ENCODE data around the gene VTN. TPM values are rescaled to one million over a fixed set of nuclear protein-coding genes. Genes with fewer than 3 reads are reported as not detected.

VTN gene
- total and polyA plus RNA-seq, 2 experiments from 2014 or later = 0.16 TPM; not detected in 1

- H3K27ac Mint-ChIP-seq = peak overlapping the region; percentile 95
- no peak for DNase-seq (ENCODE audit: low spot score)
- Histone ChIP-seq H3K27me3 (ENCODE audit: insufficient read depth) (no peaks in the 10 kb centered on the region), H3K4me1 (ENCODE audit: insufficient read depth) (peaks cover 49% of the 10 kb centered on the region), H3K4me2 (peak overlapping the region; percentile 94), H3K27ac (ENCODE audit: low read depth) (peak overlapping the region; percentile 70), H3F3A (replicated peaks; ENCODE audit: low read depth) (peaks cover 5% of the 10 kb centered on the region; the same call in 1 of the 2 replicates), H2AFZ (no peak overlapping the region), H3K4me3 (peak overlapping the region; percentile 80), H3K9me2 (ENCODE audit: insufficient read depth) (no peaks in the 10 kb centered on the region), H3K79me2 (replicated peaks; ENCODE audit: insufficient read depth) (peaks cover 55% of the 10 kb centered on the region), H4K20me1 (replicated peaks; ENCODE audit: insufficient read depth) (peaks cover 45% of the 10 kb centered on the region), H3K36me3 (ENCODE audit: insufficient read depth) (no peaks in the 10 kb centered on the region)
- TF ChIP-seq JUNB (IDR thresholded peaks at IDR 0.05; ENCODE audit: unreplicated experiment) (no peak), EZH2phosphoT487 (IDR thresholded peaks at IDR 0.05; ENCODE audit: unreplicated experiment) (no peak), POLR2AphosphoS5 (IDR thresholded peaks at IDR 0.05; ENCODE audit: low read depth) (no peak), CTCF (conservative IDR thresholded peaks at IDR 0.05; ENCODE audit: low read depth in 2 of 2) (no peak), ZNF331 (CRISPR knock-in tag; IDR thresholded peaks at IDR 0.05; ENCODE audit: low read depth) (no peak), CREB1 (CRISPR knock-in tag; IDR thresholded peaks at IDR 0.05; ENCODE audit: low read depth) (no peak), ZNF462 (CRISPR knock-in tag; IDR thresholded peaks at IDR 0.05) (no peak), EZH2 (IDR thresholded peaks at IDR 0.05; ENCODE audit: low read depth, unreplicated experiment) (no peak), ZNF114 (CRISPR knock-in tag; IDR thresholded peaks at IDR 0.05) (no peak), NANOG (IDR thresholded peaks at IDR 0.05; ENCODE audit: borderline replicate concordance) (no peak), STAT1 (IDR thresholded peaks at IDR 0.05; ENCODE audit: unreplicated experiment) (no peak)
- TF ChIP-seq, protein P1, sequence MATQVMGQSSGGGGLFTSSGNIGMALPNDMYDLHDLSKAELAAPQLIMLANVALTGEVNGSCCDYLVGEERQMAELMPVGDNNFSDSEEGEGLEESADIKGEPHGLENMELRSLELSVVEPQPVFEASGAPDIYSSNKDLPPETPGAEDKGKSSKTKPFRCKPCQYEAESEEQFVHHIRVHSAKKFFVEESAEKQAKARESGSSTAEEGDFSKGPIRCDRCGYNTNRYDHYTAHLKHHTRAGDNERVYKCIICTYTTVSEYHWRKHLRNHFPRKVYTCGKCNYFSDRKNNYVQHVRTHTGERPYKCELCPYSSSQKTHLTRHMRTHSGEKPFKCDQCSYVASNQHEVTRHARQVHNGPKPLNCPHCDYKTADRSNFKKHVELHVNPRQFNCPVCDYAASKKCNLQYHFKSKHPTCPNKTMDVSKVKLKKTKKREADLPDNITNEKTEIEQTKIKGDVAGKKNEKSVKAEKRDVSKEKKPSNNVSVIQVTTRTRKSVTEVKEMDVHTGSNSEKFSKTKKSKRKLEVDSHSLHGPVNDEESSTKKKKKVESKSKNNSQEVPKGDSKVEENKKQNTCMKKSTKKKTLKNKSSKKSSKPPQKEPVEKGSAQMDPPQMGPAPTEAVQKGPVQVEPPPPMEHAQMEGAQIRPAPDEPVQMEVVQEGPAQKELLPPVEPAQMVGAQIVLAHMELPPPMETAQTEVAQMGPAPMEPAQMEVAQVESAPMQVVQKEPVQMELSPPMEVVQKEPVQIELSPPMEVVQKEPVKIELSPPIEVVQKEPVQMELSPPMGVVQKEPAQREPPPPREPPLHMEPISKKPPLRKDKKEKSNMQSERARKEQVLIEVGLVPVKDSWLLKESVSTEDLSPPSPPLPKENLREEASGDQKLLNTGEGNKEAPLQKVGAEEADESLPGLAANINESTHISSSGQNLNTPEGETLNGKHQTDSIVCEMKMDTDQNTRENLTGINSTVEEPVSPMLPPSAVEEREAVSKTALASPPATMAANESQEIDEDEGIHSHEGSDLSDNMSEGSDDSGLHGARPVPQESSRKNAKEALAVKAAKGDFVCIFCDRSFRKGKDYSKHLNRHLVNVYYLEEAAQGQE (IDR thresholded peaks at IDR 0.05; ENCODE audit: unreplicated experiment) = no peak
- TF ChIP-seq, protein P2, sequence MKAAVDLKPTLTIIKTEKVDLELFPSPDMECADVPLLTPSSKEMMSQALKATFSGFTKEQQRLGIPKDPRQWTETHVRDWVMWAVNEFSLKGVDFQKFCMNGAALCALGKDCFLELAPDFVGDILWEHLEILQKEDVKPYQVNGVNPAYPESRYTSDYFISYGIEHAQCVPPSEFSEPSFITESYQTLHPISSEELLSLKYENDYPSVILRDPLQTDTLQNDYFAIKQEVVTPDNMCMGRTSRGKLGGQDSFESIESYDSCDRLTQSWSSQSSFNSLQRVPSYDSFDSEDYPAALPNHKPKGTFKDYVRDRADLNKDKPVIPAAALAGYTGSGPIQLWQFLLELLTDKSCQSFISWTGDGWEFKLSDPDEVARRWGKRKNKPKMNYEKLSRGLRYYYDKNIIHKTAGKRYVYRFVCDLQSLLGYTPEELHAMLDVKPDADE (IDR thresholded peaks at IDR 0.05) = no peak
- H3K27me3 Mint-ChIP-seq (ENCODE audit: insufficient read depth, low read depth, poor library complexity) = peaks cover 19% of the 10 kb centered on the region
- H3K36me3 Mint-ChIP-seq (ENCODE audit: low read depth) = peaks cover 29% of the 10 kb centered on the region
- peaks cover 47% of the 10 kb centered on the region for H3K4me1 Mint-ChIP-seq
- H3K9me3 Mint-ChIP-seq = no peaks in the 10 kb centered on the region; the same call in 2 of the 3 replicates
- no peak for ATAC-seq
- peak overlapping the region; percentile 83 for H3K4me3 Mint-ChIP-seq
These were observed 50.5 kb downstream of the VTN start for GRCh38 chr17:28319598-28319935.

Data from GM23338 (cell line).